Heart left ventricle (tissue), 16 donors: ENCODE data around the gene PLEKHM3. TPM values are rescaled to one million over a fixed set of nuclear protein-coding genes. Genes with fewer than 3 reads are reported as not detected.

Experiments
- ATAC-seq, 4 donors: fragments of 200-7000 bp; cut with Tn5 transposase; one replicate each; pipeline ENCODE4 v1.9.1; 2020 to 2022; ENCODE audit warnings: moderate library complexity in 4 of 4, mild to moderate bottlenecking in 3 of 4, moderate number of reproducible peaks in 1 of 4
- DNase-seq, 5 donors: peaks; one replicate each; pipeline ENCODE4 v3.0.0-alpha.2; 2020
- H3K27ac ChIP-seq, 12 donors: fragments of 200-600 bp; sonication (generic) in 4 of 12; one replicate each; pipeline versions ENCODE4 v1.5.0 to v1.8.0; 2016 to 2022; ENCODE audit warnings: mild to moderate bottlenecking in 2 of 12
- H3K27me3 ChIP-seq, 9 donors: fragments of 200-600 bp; sonication (generic) in 2 of 9; one replicate each; pipeline versions ENCODE4 v1.5.1 to v1.8.0; 2016 to 2022; ENCODE audit warnings: mild to moderate bottlenecking in 3 of 9
- H3K36me3 ChIP-seq, 9 donors: fragments of 200-600 bp; sonication (generic) in 2 of 9; one replicate each; pipeline versions ENCODE4 v1.5.0 to v1.8.0; 2018 to 2022; ENCODE audit warnings: mild to moderate bottlenecking in 2 of 9
- H3K4me1 ChIP-seq, 12 donors: fragments of 200-600 bp; sonication (generic) in 4 of 12; one replicate each; pipeline versions ENCODE4 v1.5.0 to v1.8.0; 2016 to 2022; ENCODE audit warnings: mild to moderate bottlenecking in 3 of 12
- H3K4me3 ChIP-seq, 12 donors: fragments of 200-600 bp; sonication (generic) in 4 of 12; one replicate each; pipeline versions ENCODE4 v1.5.0 to v1.8.0; 2017 to 2022; ENCODE audit warnings: mild to moderate bottlenecking in 9 of 12, moderate library complexity in 4 of 12
- H3K9me3 ChIP-seq, 12 donors: fragments of 200-600 bp; sonication (generic) in 4 of 12; one replicate each; pipeline versions ENCODE4 v1.5.0 to v1.8.0; 2016 to 2022; ENCODE audit warnings: mild to moderate bottlenecking in 1 of 12
- CTCF ChIP-seq, 12 donors: fragments of 200-600 bp; sonication (generic) in 4 of 12; IDR thresholded peaks; one replicate each; pipeline versions ENCODE4 v1.5.0 to v1.8.0; 2018 to 2022; ENCODE audit warnings: antibody characterized with exemption in 12 of 12, mild to moderate bottlenecking in 5 of 12
- POLR2A ChIP-seq, 2 donors: fragments of 450-650 bp; IDR thresholded peaks; one replicate each; pipeline ENCODE4 v1.6.1; 2017; ENCODE audit warnings: antibody characterized with exemption in 2 of 2, mild to moderate bottlenecking in 2 of 2, moderate library complexity in 2 of 2
- WGBS, 4 donors: extraction: QIAGEN DNeasy Blood & Tissue Kit in 2 of 4; methylation state at CpG; one replicate each; pipeline versions ENCODE4 v1.1.5 to v1.1.7; 2013 to 2018; 5-methylcytosine and 5-hydroxymethylcytosine counted together
- intact Hi-C, 10 donors: fragments of 100-400 bp; cut with DNase I; formaldehyde crosslinking; loops; one replicate each; pipeline versions ENCODE4 v1.11.1 to v1.14.2; 2022
- polyA plus RNA-seq, 2 donors: library from polyadenylated mRNA; stranded (reverse); fragments of 200-250 nt; gene quantifications; one replicate each; pipeline ENCODE4 v1.2.3, GENCODE V29; 2013
- total RNA-seq, 9 donors: library from RNA; depleted of rRNA in 2 of 9; stranded (reverse); fragments of >200 nt in 2 of 9; fragmentation: NEBNext Ultra II Directional in 3 of 9; extraction: Animal tissue kit (Norgen Biotek cat#: 25700) in 3 of 9; gene quantifications; one replicate each; pipeline versions ENCODE4 v1.1.0 to v1.2.4, GENCODE V29; 2016 to 2023
- donor health status: ischemic (EF 13 %, LVEDD 7.1; RV severe dilation, severe dysfunction).
- donor health status: healthy with polysubstance abuse.
- donor health status: DM: no; HTN: yes; CAD: no.
- donor health status: DM: no; HTN: no; CAD: no.
- donor health status: ischemic (EF 25% LVEDD 6.9; RV normal size, moderate dysfunction).
- donor health status: ischemic (EF 25% LVEDD 5.7; RV mildly dilated, moderate dysfunction).
- donor health status: healthy.
- donor health status: DM: yes; HTN: yes; CAD: no.
- donor health status: ischemic (EF 35%, LVEDD 5.7; RV mildly dilated, moderate dysfunction).
- donor health status: nonischemic (EF 11% LVEDD 7.7; RV severe dilation, severe dysfunction).
- donor health status: DM: yes; HTN: yes; CAD: no.
- donor health status: PGD.
- donor health status: ischemic (EF 29% LVEDD 5.4; RV normal size, mild dysfunction).
- donor health status: nonischemic (EF 23%, LVEDD 6.1; RV moderate dilation, normal function).

Gene PLEKHM3
- total and polyA plus RNA-seq, 11 donors, result 5.2 to 28.3 (median 17.0) TPM

DNA sequence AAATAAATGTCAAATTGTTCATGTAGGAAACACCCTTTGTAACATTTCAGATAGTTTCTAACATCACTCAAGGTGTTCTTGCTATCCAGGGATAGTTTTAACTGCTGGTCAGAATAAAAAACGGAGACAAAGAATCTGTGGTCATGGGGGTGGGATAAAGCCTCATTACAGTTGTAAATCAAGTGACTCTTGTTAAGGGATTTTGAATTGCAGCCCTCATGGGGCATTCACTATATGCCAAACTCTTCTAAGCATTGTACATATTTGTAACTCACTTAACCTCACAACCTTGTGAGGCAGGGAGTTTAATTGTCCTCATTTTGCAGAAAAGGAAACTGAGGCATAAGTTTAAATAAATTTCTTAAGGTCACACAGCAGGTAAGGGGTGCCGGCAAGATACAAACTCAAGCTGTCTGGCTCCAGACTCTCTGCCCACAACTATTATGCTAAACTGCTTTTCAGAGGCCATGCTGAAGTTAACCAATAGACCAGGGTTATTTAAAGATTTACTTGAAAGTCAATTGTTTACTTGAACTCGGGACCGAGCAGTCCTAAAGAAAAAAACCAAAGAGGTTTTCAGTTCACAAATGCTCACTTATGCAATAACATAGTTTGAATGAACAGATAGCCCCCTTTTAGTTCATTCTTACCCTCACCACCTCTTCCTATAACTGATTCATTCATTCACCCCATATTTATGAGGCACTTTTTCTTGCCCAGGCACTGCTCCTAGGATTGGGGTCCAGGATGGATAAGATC is 134.1 kb downstream of the PLEKHM3 start:
- Histone ChIP-seq H3K9me3 (no peaks in the 10 kb centered on the region), H3K27ac (no peak overlapping the region), H3K27me3 (no peaks in the 10 kb centered on the region), H3K36me3 (no peaks in the 10 kb centered on the region), H3K4me3 (no peak overlapping the region), H3K4me1 (peaks cover 0 to 33% (median 16%) of the 10 kb centered on the region in 12 donors)
- DNase-seq (no peak), ATAC-seq (no peak)
- WGBS, 4 donors, result 93 to 96% (median 95%) methylated on average over 4 of the region's 4 CpGs
- intact Hi-C loops, result loop anchor here in 1 of 10 donors (10.0 kb wide), 1 partner anchor 56 kb away; no protein-coding TSS in a partner anchor
- TF ChIP-seq CTCF (IDR thresholded peaks at IDR 0.05) (no peak), POLR2A (IDR thresholded peaks at IDR 0.05) (no peak)

- DNase-seq (no peak), ATAC-seq (peak; percentile 79 to 92 (median 84))
- Histone ChIP-seq H3K36me3 (no peaks in the 10 kb centered on the region), H3K27ac (peak overlapping the region in 8 of 12 donors; percentile 5 to 67 (median 50)), H3K27me3 (no peaks in the 10 kb centered on the region), H3K4me1 (peaks cover 0 to 23% (median 8%) of the 10 kb centered on the region in 12 donors), H3K4me3 (no peak overlapping the region), H3K9me3 (no peaks in the 10 kb centered on the region)
- TF ChIP-seq POLR2A (IDR thresholded peaks at IDR 0.05), result no peak
- no peak for TF ChIP-seq CTCF (IDR thresholded peaks at IDR 0.05)
- intact Hi-C loops, result no loop called here
- WGBS, 4 donors, result 43 to 63% (median 53%) methylated on average over 1 of the region's 1 CpG
Observed at GRCh38 chr2:207887500-207887899, 137.8 kb downstream of the PLEKHM3 start.

GRCh38 chr2:207885010-207885409 is 140.3 kb downstream of the PLEKHM3 start:
- Histone ChIP-seq H3K36me3 (no peaks in the 10 kb centered on the region), H3K4me3 (no peak overlapping the region), H3K27me3 (no peaks in the 10 kb centered on the region), H3K9me3 (no peaks in the 10 kb centered on the region), H3K4me1 (peaks cover 0 to 19% (median 7%) of the 10 kb centered on the region in 12 donors), H3K27ac (no peak overlapping the region)
- TF ChIP-seq POLR2A (IDR thresholded peaks at IDR 0.05), result no peak
- no peak for TF ChIP-seq CTCF (IDR thresholded peaks at IDR 0.05)
- no peak for DNase-seq
- intact Hi-C loops, result no loop called here
- no peak for ATAC-seq
- WGBS, 4 donors, result 96 to 100% (median 98%) methylated on average over 6 of the region's 6 CpGs

DNA sequence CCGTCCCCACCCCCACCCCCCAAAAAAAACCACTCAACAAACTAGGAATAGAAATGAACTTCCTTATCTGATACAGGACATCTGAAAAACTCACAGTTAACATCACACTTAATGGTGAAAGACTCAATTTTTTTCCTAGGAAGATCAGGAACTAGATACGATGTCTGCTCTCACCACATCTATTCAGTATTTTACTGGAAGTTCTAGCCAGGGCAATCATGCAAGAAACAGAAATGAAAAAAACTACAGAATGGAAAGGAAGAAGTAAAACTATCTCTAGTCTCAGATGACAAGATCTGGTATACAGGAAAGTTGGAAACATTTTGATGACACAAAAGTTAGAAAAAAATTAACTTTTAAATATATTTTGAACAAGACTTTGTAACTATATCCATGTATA is 141.2 kb downstream of the PLEKHM3 start:
- WGBS, 4 donors, result 81 to 96% (median 89%) methylated on average over 2 of the region's 2 CpGs
- ATAC-seq (no peak), DNase-seq (no peak)
- no peaks in the 10 kb centered on the region for H3K36me3 ChIP-seq
- intact Hi-C loops, result no loop called here
- no peaks in the 10 kb centered on the region for H3K27me3 ChIP-seq
- H3K27ac ChIP-seq, result no peak overlapping the region
- TF ChIP-seq CTCF (IDR thresholded peaks at IDR 0.05) (no peak), POLR2A (IDR thresholded peaks at IDR 0.05) (no peak)
- no peak overlapping the region for H3K4me3 ChIP-seq
- H3K9me3 ChIP-seq, result no peaks in the 10 kb centered on the region
- peaks cover 0 to 25% (median 8%) of the 10 kb centered on the region in 12 donors for H3K4me1 ChIP-seq
